Neural cell (in vitro differentiated cells): ENCODE measurements around the gene TRIM25. TPM values are rescaled to one million over a fixed set of nuclear protein-coding genes. Genes with fewer than 3 reads are reported as not detected.

ENCODE experiments used
- H2AFZ ChIP-seq: fragments of 200-600, 300-800 bp; sonication (generic), shearing (Covaris generic); 2 replicates; pipeline ENCODE4 v1.6.0; 2014; ENCODE audit warnings: low read depth, mild to moderate bottlenecking, antibody characterized with exemption, low read length, moderate library complexity
- H3F3A ChIP-seq: fragments of 200-600 bp; shearing (Covaris generic); 2 replicates; pipeline ENCODE4 v1.6.1; 2016; ENCODE audit warnings: mild to moderate bottlenecking, moderate library complexity, mixed read lengths, antibody characterized with exemption, low read length; ENCODE audit not compliant: insufficient read depth, poor library complexity, severe bottlenecking
- H3K27ac ChIP-seq: fragments of 200-600, 300-800 bp; sonication (generic), shearing (Covaris generic); 2 replicates; pipeline ENCODE4 v1.5.1; 2014; ENCODE audit warnings: mild to moderate bottlenecking, low read length, moderate library complexity
- H3K27me3 ChIP-seq: fragments of 300-800, 200-600 bp; sonication (generic), shearing (Covaris generic); 2 replicates; pipeline ENCODE4 v1.6.0; 2014; ENCODE audit warnings: mild to moderate bottlenecking, low read depth, low read length, moderate library complexity; ENCODE audit not compliant: insufficient read depth
- H3K36me3 ChIP-seq: fragments of 300-800, 200-600 bp; sonication (generic), shearing (Covaris generic); 2 replicates; pipeline ENCODE4 v1.5.1; 2014; ENCODE audit warnings: mild to moderate bottlenecking, antibody characterized with exemption, low read length, moderate library complexity; ENCODE audit not compliant: insufficient read depth
- H3K4me2 ChIP-seq: fragments of 300-800, 200-600 bp; sonication (generic), shearing (Covaris generic); 2 replicates; pipeline ENCODE4 v1.6.0; 2014; ENCODE audit warnings: mild to moderate bottlenecking, low read length
- H3K4me3 ChIP-seq: fragments of 300-800, 200-600 bp; sonication (generic), shearing (Covaris generic); 2 replicates; pipeline ENCODE4 v1.5.1; 2014; ENCODE audit warnings: mild to moderate bottlenecking, low read length, moderate library complexity
- H3K79me2 ChIP-seq: fragments of 200-600 bp; shearing (Covaris generic); replicated peaks from 2 replicates; pipeline ENCODE4 v1.6.0; 2014; ENCODE audit warnings: mild to moderate bottlenecking, low read length, moderate library complexity; ENCODE audit not compliant: insufficient read depth
- H3K9ac ChIP-seq: fragments of 300-800, 200-600 bp; sonication (generic), shearing (Covaris generic); 2 replicates; pipeline ENCODE4 v1.6.1; 2016; ENCODE audit warnings: mild to moderate bottlenecking, low read length, mixed read lengths
- H3K9me2 ChIP-seq: fragments of 200-600 bp; shearing (Covaris generic); 2 replicates; pipeline ENCODE4 v1.6.1; 2016; ENCODE audit warnings: mild to moderate bottlenecking, low read length, mixed read lengths; ENCODE audit not compliant: insufficient read depth
- H3K9me3 ChIP-seq: fragments of 200-600, 300-800 bp; sonication (generic), shearing (Covaris generic); 2 replicates; pipeline ENCODE4 v1.6.1; 2016; ENCODE audit warnings: mild to moderate bottlenecking, mixed run types, low read length, moderate library complexity, mixed read lengths
- H4K20me1 ChIP-seq: fragments of 200-600 bp; shearing (Covaris generic); 2 replicates; pipeline ENCODE4 v1.6.1; 2016; ENCODE audit warnings: mild to moderate bottlenecking, mixed run types; ENCODE audit not compliant: insufficient read depth
- EP300 ChIP-seq: fragments of 450-650 bp; conservative IDR thresholded peaks from 2 replicates; pipeline ENCODE4 v1.6.1; 2014; ENCODE audit warnings: antibody characterized with exemption, mild to moderate bottlenecking, moderate library complexity; ENCODE audit not compliant: poor library complexity, severe bottlenecking
- EZH2 ChIP-seq: fragments of 200-600, 300-800 bp; shearing (Covaris generic), sonication (generic); IDR thresholded peaks from 2 replicates; pipeline ENCODE4 v1.6.1; 2014; ENCODE audit warnings: antibody characterized with exemption, low read length, borderline replicate concordance, mild to moderate bottlenecking; ENCODE audit not compliant: insufficient read depth, poor library complexity, severe bottlenecking
- MXI1 ChIP-seq: fragments of 450-650 bp; conservative IDR thresholded peaks from 2 replicates; pipeline ENCODE4 v1.6.1; 2014; ENCODE audit warnings: antibody characterized with exemption, mild to moderate bottlenecking; ENCODE audit not compliant: poor library complexity, severe bottlenecking
- POLR2AphosphoS5 ChIP-seq: IDR thresholded peaks from 2 replicates; pipeline ENCODE4 v1.6.1; 2012
- RAD21 ChIP-seq: fragments of 450-650 bp; conservative IDR thresholded peaks from 2 replicates; pipeline ENCODE4 v1.6.1; 2014; ENCODE audit warnings: antibody characterized with exemption, mild to moderate bottlenecking, moderate library complexity
- SMC3 ChIP-seq: fragments of 450-650 bp; conservative IDR thresholded peaks from 2 replicates; pipeline ENCODE4 v1.6.1; 2014; ENCODE audit warnings: antibody characterized with exemption, mild to moderate bottlenecking, moderate library complexity; ENCODE audit not compliant: poor library complexity
- TAF1 ChIP-seq: IDR thresholded peaks from 2 replicates; pipeline ENCODE4 v1.6.1; 2012; ENCODE audit warnings: low read depth
- polyA plus RNA-seq: library from polyadenylated mRNA; depleted of rRNA; stranded (reverse); fragments of >200 nt; gene quantifications from 2 replicates; pipeline ENCODE4 v1.2.3, GENCODE V29; 2014
- TF ChIP-seq, protein P1 (sequence below): IDR thresholded peaks from 2 replicates; pipeline ENCODE4 v1.6.1; 2012; ENCODE audit warnings: borderline replicate concordance
- TF ChIP-seq, protein P2 (sequence below): fragments of 450-650 bp; IDR thresholded peaks from 2 replicates; pipeline ENCODE4 v1.5.1; 2014; ENCODE audit warnings: antibody characterized with exemption, mild to moderate bottlenecking, moderate library complexity; ENCODE audit not compliant: poor library complexity, severe bottlenecking

The TRIM25 gene
- polyA plus RNA-seq, 1 donor from 2014 or later, result 1.7 TPM

DNA sequence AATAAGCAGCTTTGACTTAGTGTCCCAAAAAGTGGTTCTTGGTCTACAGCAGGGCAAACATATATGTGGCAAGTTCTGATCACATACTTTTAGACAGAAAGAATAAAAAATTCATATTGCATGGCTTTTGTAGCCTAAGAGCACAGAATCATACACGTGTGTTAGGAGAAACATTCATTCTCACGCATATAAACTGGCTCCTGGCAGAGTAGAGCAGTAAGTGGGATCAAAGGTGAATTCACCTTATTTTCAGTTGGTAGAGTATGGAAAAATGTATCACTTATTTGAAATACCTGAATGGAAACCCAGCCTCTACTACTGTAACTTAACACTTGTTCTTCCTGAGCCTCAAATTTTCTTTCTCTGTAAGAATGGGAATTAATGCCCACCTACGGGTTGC is 45.1 kb downstream of the TRIM25 start:
- no peaks in the 10 kb centered on the region for H3K9me3 ChIP-seq
- no peaks in the 10 kb centered on the region for H3F3A ChIP-seq
- no peaks in the 10 kb centered on the region for H3K9me2 ChIP-seq
- TF ChIP-seq EP300 (no peak), RAD21 (no peak), SMC3 (no peak), MXI1 (no peak), EZH2 (no peak), TAF1 (no peak), POLR2AphosphoS5 (no peak)
- TF ChIP-seq, protein P1, sequence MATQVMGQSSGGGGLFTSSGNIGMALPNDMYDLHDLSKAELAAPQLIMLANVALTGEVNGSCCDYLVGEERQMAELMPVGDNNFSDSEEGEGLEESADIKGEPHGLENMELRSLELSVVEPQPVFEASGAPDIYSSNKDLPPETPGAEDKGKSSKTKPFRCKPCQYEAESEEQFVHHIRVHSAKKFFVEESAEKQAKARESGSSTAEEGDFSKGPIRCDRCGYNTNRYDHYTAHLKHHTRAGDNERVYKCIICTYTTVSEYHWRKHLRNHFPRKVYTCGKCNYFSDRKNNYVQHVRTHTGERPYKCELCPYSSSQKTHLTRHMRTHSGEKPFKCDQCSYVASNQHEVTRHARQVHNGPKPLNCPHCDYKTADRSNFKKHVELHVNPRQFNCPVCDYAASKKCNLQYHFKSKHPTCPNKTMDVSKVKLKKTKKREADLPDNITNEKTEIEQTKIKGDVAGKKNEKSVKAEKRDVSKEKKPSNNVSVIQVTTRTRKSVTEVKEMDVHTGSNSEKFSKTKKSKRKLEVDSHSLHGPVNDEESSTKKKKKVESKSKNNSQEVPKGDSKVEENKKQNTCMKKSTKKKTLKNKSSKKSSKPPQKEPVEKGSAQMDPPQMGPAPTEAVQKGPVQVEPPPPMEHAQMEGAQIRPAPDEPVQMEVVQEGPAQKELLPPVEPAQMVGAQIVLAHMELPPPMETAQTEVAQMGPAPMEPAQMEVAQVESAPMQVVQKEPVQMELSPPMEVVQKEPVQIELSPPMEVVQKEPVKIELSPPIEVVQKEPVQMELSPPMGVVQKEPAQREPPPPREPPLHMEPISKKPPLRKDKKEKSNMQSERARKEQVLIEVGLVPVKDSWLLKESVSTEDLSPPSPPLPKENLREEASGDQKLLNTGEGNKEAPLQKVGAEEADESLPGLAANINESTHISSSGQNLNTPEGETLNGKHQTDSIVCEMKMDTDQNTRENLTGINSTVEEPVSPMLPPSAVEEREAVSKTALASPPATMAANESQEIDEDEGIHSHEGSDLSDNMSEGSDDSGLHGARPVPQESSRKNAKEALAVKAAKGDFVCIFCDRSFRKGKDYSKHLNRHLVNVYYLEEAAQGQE, result no peak
- TF ChIP-seq, protein P2, sequence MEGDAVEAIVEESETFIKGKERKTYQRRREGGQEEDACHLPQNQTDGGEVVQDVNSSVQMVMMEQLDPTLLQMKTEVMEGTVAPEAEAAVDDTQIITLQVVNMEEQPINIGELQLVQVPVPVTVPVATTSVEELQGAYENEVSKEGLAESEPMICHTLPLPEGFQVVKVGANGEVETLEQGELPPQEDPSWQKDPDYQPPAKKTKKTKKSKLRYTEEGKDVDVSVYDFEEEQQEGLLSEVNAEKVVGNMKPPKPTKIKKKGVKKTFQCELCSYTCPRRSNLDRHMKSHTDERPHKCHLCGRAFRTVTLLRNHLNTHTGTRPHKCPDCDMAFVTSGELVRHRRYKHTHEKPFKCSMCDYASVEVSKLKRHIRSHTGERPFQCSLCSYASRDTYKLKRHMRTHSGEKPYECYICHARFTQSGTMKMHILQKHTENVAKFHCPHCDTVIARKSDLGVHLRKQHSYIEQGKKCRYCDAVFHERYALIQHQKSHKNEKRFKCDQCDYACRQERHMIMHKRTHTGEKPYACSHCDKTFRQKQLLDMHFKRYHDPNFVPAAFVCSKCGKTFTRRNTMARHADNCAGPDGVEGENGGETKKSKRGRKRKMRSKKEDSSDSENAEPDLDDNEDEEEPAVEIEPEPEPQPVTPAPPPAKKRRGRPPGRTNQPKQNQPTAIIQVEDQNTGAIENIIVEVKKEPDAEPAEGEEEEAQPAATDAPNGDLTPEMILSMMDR, result no peak
- H3K9ac ChIP-seq, result no peak overlapping the region
- no peak overlapping the region for H2AFZ ChIP-seq
- no peaks in the 10 kb centered on the region for H3K27me3 ChIP-seq
- no peak overlapping the region for H3K4me2 ChIP-seq
- H3K27ac ChIP-seq, result no peak overlapping the region
- no peaks in the 10 kb centered on the region for H3K79me2 ChIP-seq
- H3K4me3 ChIP-seq, result no peak overlapping the region
- no peaks in the 10 kb centered on the region for H3K36me3 ChIP-seq
- no peaks in the 10 kb centered on the region for H4K20me1 ChIP-seq

DNA sequence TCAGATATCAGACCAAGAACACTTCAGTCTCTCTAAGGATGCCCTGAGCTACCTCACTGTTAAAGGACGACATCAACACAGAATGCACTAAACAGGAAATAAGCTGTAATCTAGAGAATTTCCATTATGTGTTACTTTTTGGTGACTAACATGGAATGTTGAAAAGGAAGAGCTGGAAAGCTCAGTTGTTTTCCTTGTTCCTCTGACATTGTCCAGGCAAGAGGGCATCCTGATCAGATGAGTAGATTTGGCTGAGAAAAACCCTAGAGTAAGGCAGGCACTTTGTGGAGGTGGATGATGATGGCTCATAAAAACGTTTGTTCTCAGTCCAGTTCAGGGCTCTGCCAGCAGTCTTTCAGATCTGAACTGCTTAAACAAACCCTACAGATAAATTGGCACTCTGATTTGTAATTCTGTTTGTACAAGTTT is 45.9 kb downstream of the TRIM25 start:
- Histone ChIP-seq H3K27ac (no peak overlapping the region), H4K20me1 (no peaks in the 10 kb centered on the region), H3K79me2 (no peaks in the 10 kb centered on the region), H3K4me2 (no peak overlapping the region), H3K9ac (no peak overlapping the region), H3K27me3 (no peaks in the 10 kb centered on the region), H3K9me2 (no peaks in the 10 kb centered on the region), H3F3A (no peaks in the 10 kb centered on the region), H2AFZ (no peak overlapping the region), H3K9me3 (no peaks in the 10 kb centered on the region), H3K36me3 (no peaks in the 10 kb centered on the region), H3K4me3 (no peak overlapping the region)
- no peak for TF ChIP-seq SMC3
- no peak for TF ChIP-seq MXI1
- TF ChIP-seq EZH2, result no peak
- TF ChIP-seq POLR2AphosphoS5, result no peak
- TF ChIP-seq, protein P1, result no peak
- TF ChIP-seq TAF1, result no peak
- no peak for TF ChIP-seq EP300
